Endothelial cell of umbilical vein (primary cell): ENCODE data around the gene PTGER4. TPM values are rescaled to one million over a fixed set of nuclear protein-coding genes. Genes with fewer than 3 reads are reported as not detected.

Experiments used
- BruUV-seq: library from RNA; stranded (reverse); fragments of 400-500 nt; replicated peaks from 2 replicates; lab custom pipeline; 2021; lab: Mats Ljungman, UMichigan
- CTCF ChIA-PET: fragments of 300-600, 350-600 bp; sonication (Branson Sonifier 250); formaldehyde crosslinking; loops from one replicate; lab custom pipeline; 2021; ENCODE audit warnings: antibody characterized with exemption, inconsistent platforms; lab: Charles Lee
- POLR2A ChIA-PET: fragments of 300-600, 350-600 bp; sonication (Branson Sonifier 250); formaldehyde crosslinking; loops from one replicate; lab custom pipeline; 2021; ENCODE audit warnings: antibody characterized with exemption, inconsistent platforms; lab: Charles Lee
- DNase-seq: peaks from one replicate; pipeline ENCODE4 v3.0.0-alpha.2; 2011; ENCODE audit warnings: low read depth, low spot score
- FAIRE-seq: peaks from 2 replicates; lab custom pipeline; 2011; peaks lifted over from hg19 to GRCh38; lab: Jason Lieb, UNC
- H2AFZ ChIP-seq: 2 replicates; pipeline ENCODE4 v1.6.0; 2012; ENCODE audit warnings: low read depth, low read length, control low read depth, inconsistent platforms
- H3K27ac ChIP-seq: 2 replicates; pipeline ENCODE4 v1.5.1; 2011; ENCODE audit warnings: low read depth, mild to moderate bottlenecking, control low read depth, low read length, moderate library complexity; ENCODE audit not compliant: insufficient read depth
- H3K27me3 ChIP-seq, 2 experiments: 2 replicates each; pipeline versions ENCODE4 v1.6.0 to v1.6.1; 2011; ENCODE audit warnings: low read length in 2 of 2, mixed read lengths in 1 of 2; ENCODE audit not compliant: control insufficient read depth in 2 of 2, insufficient read depth in 2 of 2
- H3K36me3 ChIP-seq, 2 experiments: 2 replicates in 1 of 2; 3 replicates in 1 of 2; pipeline ENCODE4 v1.5.1; 2011; ENCODE audit warnings: low read length in 2 of 2, mild to moderate bottlenecking in 1 of 2, moderate library complexity in 1 of 2; ENCODE audit not compliant: control insufficient read depth in 2 of 2, insufficient read depth in 2 of 2; ENCODE audit errors: extremely low read depth in 1 of 2
- H3K4me1 ChIP-seq: 3 replicates; pipeline ENCODE4 v1.5.1; 2011; ENCODE audit warnings: mild to moderate bottlenecking, low read length; ENCODE audit not compliant: control insufficient read depth, insufficient read depth; ENCODE audit errors: extremely low read depth
- H3K4me2 ChIP-seq: 2 replicates; pipeline ENCODE4 v1.6.1; 2011; ENCODE audit warnings: low read length, control low read depth, mixed read lengths; ENCODE audit not compliant: insufficient read depth
- H3K4me3 ChIP-seq, 3 experiments: fragments of 200-600 bp in 1 of 3; sonication (generic), shearing (Covaris generic) in 1 of 3; replicated peaks in 1 of 3; 2 replicates each; pipeline ENCODE4 v1.5.1; 2011 to 2016; ENCODE audit warnings: control low read depth in 3 of 3, low read length in 3 of 3, mild to moderate bottlenecking in 2 of 3, inconsistent platforms in 1 of 3, low read depth in 1 of 3, moderate library complexity in 1 of 3; ENCODE audit not compliant: insufficient read depth in 1 of 3
- H3K79me2 ChIP-seq: 2 replicates; pipeline ENCODE4 v1.6.0; 2012; ENCODE audit warnings: low read length, inconsistent platforms; ENCODE audit not compliant: control insufficient read depth, insufficient read depth
- H3K9ac ChIP-seq: replicated peaks from 2 replicates; pipeline ENCODE3; 2011; ENCODE audit warnings: low read length, control low read depth; ENCODE audit not compliant: insufficient read depth; ENCODE audit errors: extremely low read depth
- H3K9me1 ChIP-seq: replicated peaks from 3 replicates; pipeline ENCODE4 v1.6.0; 2011; ENCODE audit warnings: mild to moderate bottlenecking, low read length; ENCODE audit not compliant: control insufficient read depth, insufficient read depth; ENCODE audit errors: extremely low read depth
- H3K9me3 ChIP-seq: replicated peaks from 2 replicates; pipeline ENCODE4 v1.5.1; 2012; ENCODE audit warnings: low read length, inconsistent platforms; ENCODE audit not compliant: control insufficient read depth, insufficient read depth
- H4K20me1 ChIP-seq: replicated peaks from 2 replicates; pipeline ENCODE3; 2011; ENCODE audit warnings: mild to moderate bottlenecking, low read length; ENCODE audit not compliant: control insufficient read depth, insufficient read depth; ENCODE audit errors: extremely low read depth
- CTCF ChIP-seq, 2 donors: IDR thresholded peaks; 1 replicate in 1 of 2; 2 replicates in 1 of 2; pipeline ENCODE4 v1.5.1; 2011; ENCODE audit warnings: low read length in 2 of 2, mild to moderate bottlenecking in 2 of 2, moderate library complexity in 2 of 2, control low read depth in 1 of 2, inconsistent platforms in 1 of 2, low read depth in 1 of 2; ENCODE audit not compliant: insufficient read depth in 1 of 2; ENCODE audit errors: extremely low read depth in 1 of 2
- EZH2 ChIP-seq: IDR thresholded peaks from 2 replicates; pipeline ENCODE4 v1.6.1; 2012; ENCODE audit warnings: borderline replicate concordance, low read depth, mild to moderate bottlenecking, moderate library complexity, low read length, inconsistent platforms; ENCODE audit not compliant: severe bottlenecking
- FOS ChIP-seq: IDR thresholded peaks from 2 replicates; pipeline ENCODE4 v1.6.1; 2011; ENCODE audit warnings: mild to moderate bottlenecking, low read length, moderate library complexity, borderline replicate concordance; ENCODE audit not compliant: insufficient read depth
- GATA2 ChIP-seq: IDR thresholded peaks from 2 replicates; pipeline ENCODE4 v1.7.0; 2011; ENCODE audit warnings: low read depth, mild to moderate bottlenecking, moderate library complexity, mixed read lengths, low read length; ENCODE audit not compliant: insufficient read length, insufficient read depth
- JUN ChIP-seq: IDR thresholded peaks from 2 replicates; pipeline ENCODE4 v1.6.1; 2011; ENCODE audit warnings: borderline replicate concordance, low read depth; ENCODE audit not compliant: insufficient read length, insufficient read depth
- MAX ChIP-seq: IDR thresholded peaks from 2 replicates; pipeline ENCODE4 v1.6.1; 2011; ENCODE audit not compliant: insufficient read depth, insufficient read length
- MYC ChIP-seq: IDR thresholded peaks from one replicate; pipeline ENCODE4 v1.6.1; 2011; ENCODE audit warnings: mild to moderate bottlenecking, low read depth, low read length
- POLR2A ChIP-seq: IDR thresholded peaks from 2 replicates; pipeline ENCODE4 v1.6.1; 2012; ENCODE audit warnings: low read depth, mild to moderate bottlenecking, control low read depth, low read length
- POLR2AphosphoS5 ChIP-seq: IDR thresholded peaks from 2 replicates; pipeline ENCODE4 v1.6.1; 2012; ENCODE audit warnings: low read depth, mild to moderate bottlenecking, control low read depth, low read length, moderate library complexity; ENCODE audit not compliant: insufficient read depth
- dilution Hi-C: fragments of 300-500 bp; cut with MboI; formaldehyde crosslinking; loops from one replicate; pipeline ENCODE4 v1.15.0; 2019; ENCODE audit warnings: low sequenced_read_pairs; ENCODE audit not compliant: extremely low pct_ligation_motif_present
- intact Hi-C: fragments of 100-400 bp; cut with micrococcal nuclease; formaldehyde crosslinking; loops from one replicate; pipeline ENCODE4 v1.10.0; 2022
- polyA plus RNA-seq, 4 experiments: library from polyadenylated mRNA; depleted of rRNA in 3 of 4; stranded (reverse) in 3 of 4; unstranded in 1 of 4; fragments of >200 nt; gene quantifications; 2 replicates each; pipeline versions ENCODE4 v1.2.1 to v1.2.3, GENCODE V29; 2011 to 2012; ENCODE audit warnings: missing spikeins in 1 of 4
- total RNA-seq: library from RNA; stranded (reverse); gene quantifications from 2 replicates; pipeline ENCODE4 v1.2.3, GENCODE V29; 2021

PTGER4 gene
- total and polyA plus RNA-seq, 2 donors (not counting 3 experiments of a cell fraction or from before 2014, with no cell fraction given), result 23.6 to 37.4 TPM

- Histone ChIP-seq H3K4me1 (peaks cover 58% of the 10 kb centered on the region), H3K27ac (peak overlapping the region; percentile 36), H3K4me3 (peak overlapping the region in 2 of 3 experiments; percentile 86 to 98), H3K27me3 (no peaks in the 10 kb centered on the region), H3K9me3 (no peaks in the 10 kb centered on the region), H3K36me3 (peaks cover 0 to 10% of the 10 kb centered on the region in 2 experiments), H3K9ac (peak overlapping the region; percentile 92), H2AFZ (no peak overlapping the region), H4K20me1 (no peaks in the 10 kb centered on the region), H3K9me1 (no peaks in the 10 kb centered on the region), H3K4me2 (peak overlapping the region; percentile 99), H3K79me2 (peaks cover 98% of the 10 kb centered on the region)
- no peak for FAIRE-seq
- TF ChIP-seq EZH2 (no peak), CTCF (IDR thresholded peaks at IDR 0.05; ENCODE audit: extremely low read depth in 1 of 2, insufficient read depth in 1 of 2, low read depth in 1 of 2, low read length in 2 of 2) (no peak), FOS (no peak), JUN (no peak), POLR2A (no peak), GATA2 (no peak), MYC (no peak), MAX (no peak), POLR2AphosphoS5 (no peak)
- ChIA-PET POLR2A (no interaction called here), CTCF (interaction anchor here (0.8 to 8.5 kb wide), 11 partner anchors 8 to 1104 kb away, joined by 3 to 93 read pairs (median 4); no protein-coding TSS in a partner anchor)
- peak; percentile 37 for DNase-seq
- BruUV-seq, result no TSS peak
- dilution Hi-C loops (no loop called here), intact Hi-C loops (loop anchor here (5.0 kb wide), 1 partner anchor 1083 kb away; no protein-coding TSS in a partner anchor)
Measured at GRCh38 chr5:40685193-40685592, 5.5 kb downstream of the PTGER4 start.
